Neural progenitor cell (in vitro differentiated cells): ENCODE measurements around the gene ARHGEF38. TPM values are rescaled to one million over a fixed set of nuclear protein-coding genes. Genes with fewer than 3 reads are reported as not detected.

Experiments used
- DNase-seq: peaks from one replicate; pipeline ENCODE4 v3.0.0-alpha.2; 2016; ENCODE audit warnings: low spot score
- H2AFZ ChIP-seq: fragments of 200-600 bp; sonication (generic); replicated peaks from 2 replicates; pipeline ENCODE4 v1.6.1; 2016; ENCODE audit warnings: antibody characterized with exemption
- H3F3A ChIP-seq: fragments of 200-600 bp; sonication (generic); 2 replicates; pipeline ENCODE4 v1.6.1; 2016; ENCODE audit warnings: antibody characterized with exemption, low read depth
- H3K27ac ChIP-seq: fragments of 200-600 bp; sonication (generic); 2 replicates; pipeline ENCODE4 v1.5.1; 2016; ENCODE audit warnings: mild to moderate bottlenecking
- H3K27me3 ChIP-seq: fragments of 200-600 bp; sonication (generic); 2 replicates; pipeline ENCODE4 v1.6.1; 2016; ENCODE audit warnings: mild to moderate bottlenecking, moderate library complexity
- H3K36me3 ChIP-seq: fragments of 200-600 bp; sonication (generic); 2 replicates; pipeline ENCODE4 v1.5.1; 2016
- H3K4me1 ChIP-seq: fragments of 200-600 bp; sonication (generic); 2 replicates; pipeline ENCODE4 v1.6.1; 2016; ENCODE audit warnings: mixed run types
- H3K4me2 ChIP-seq: fragments of 200-600 bp; sonication (generic); 2 replicates; pipeline ENCODE4 v1.6.1; 2016
- H3K4me3 ChIP-seq: fragments of 200-600 bp; sonication (generic); 2 replicates; pipeline ENCODE4 v1.5.1; 2016
- H3K79me2 ChIP-seq: fragments of 200-600 bp; sonication (generic); 2 replicates; pipeline ENCODE4 v1.6.1; 2016; ENCODE audit warnings: low read depth
- H3K9ac ChIP-seq: fragments of 200-600 bp; sonication (generic); 2 replicates; pipeline ENCODE4 v1.6.1; 2016
- H3K9me3 ChIP-seq: fragments of 200-600 bp; sonication (generic); 2 replicates; pipeline ENCODE4 v1.5.1; 2016; ENCODE audit warnings: low read depth
- H4K20me1 ChIP-seq: fragments of 200-600 bp; sonication (generic); 2 replicates; pipeline ENCODE4 v1.6.1; 2016; ENCODE audit warnings: low read depth
- H3K27ac Mint-ChIP-seq: 3 replicates; pipeline ENCODE4 v1.8.0; 2021; ENCODE audit warnings: mixed read lengths
- H3K27me3 Mint-ChIP-seq: 2 replicates; pipeline ENCODE4 v1.8.0; 2022; ENCODE audit warnings: low read depth, mild to moderate bottlenecking, inconsistent platforms, moderate library complexity, mixed read lengths; ENCODE audit not compliant: insufficient read depth
- H3K36me3 Mint-ChIP-seq: 3 replicates; pipeline ENCODE4 v1.8.0; 2021; ENCODE audit warnings: mixed read lengths
- H3K4me1 Mint-ChIP-seq: 3 replicates; pipeline ENCODE4 v1.8.0; 2021; ENCODE audit warnings: mixed read lengths
- H3K4me3 Mint-ChIP-seq: 3 replicates; pipeline ENCODE4 v1.8.0; 2021; ENCODE audit warnings: mild to moderate bottlenecking, moderate library complexity, mixed read lengths
- H3K9me3 Mint-ChIP-seq: 3 replicates; pipeline ENCODE4 v1.8.0; 2020; ENCODE audit warnings: mixed read lengths
- EZH2 ChIP-seq: fragments of 200-600 bp; sonication (generic); IDR thresholded peaks from 2 replicates; pipeline ENCODE4 v1.6.1; 2017; ENCODE audit warnings: antibody characterized with exemption, mild to moderate bottlenecking, moderate library complexity
- EZH2phosphoT487 ChIP-seq: fragments of 200-600 bp; sonication (generic); IDR thresholded peaks from 2 replicates; pipeline ENCODE4 v1.6.1; 2017; ENCODE audit warnings: antibody characterized with exemption
- total RNA-seq: library from RNA; depleted of rRNA; stranded (reverse); fragments of >200 nt; gene quantifications from 2 replicates; pipeline ENCODE4 v1.2.3, GENCODE V29; 2015; ENCODE audit warnings: low replicate concordance
- TF ChIP-seq, protein P1 (sequence below): fragments of 200-600 bp; sonication (generic); IDR thresholded peaks from 2 replicates; pipeline ENCODE4 v1.5.1; 2017; ENCODE audit warnings: antibody characterized with exemption, mild to moderate bottlenecking

The ARHGEF38 gene, protein sequence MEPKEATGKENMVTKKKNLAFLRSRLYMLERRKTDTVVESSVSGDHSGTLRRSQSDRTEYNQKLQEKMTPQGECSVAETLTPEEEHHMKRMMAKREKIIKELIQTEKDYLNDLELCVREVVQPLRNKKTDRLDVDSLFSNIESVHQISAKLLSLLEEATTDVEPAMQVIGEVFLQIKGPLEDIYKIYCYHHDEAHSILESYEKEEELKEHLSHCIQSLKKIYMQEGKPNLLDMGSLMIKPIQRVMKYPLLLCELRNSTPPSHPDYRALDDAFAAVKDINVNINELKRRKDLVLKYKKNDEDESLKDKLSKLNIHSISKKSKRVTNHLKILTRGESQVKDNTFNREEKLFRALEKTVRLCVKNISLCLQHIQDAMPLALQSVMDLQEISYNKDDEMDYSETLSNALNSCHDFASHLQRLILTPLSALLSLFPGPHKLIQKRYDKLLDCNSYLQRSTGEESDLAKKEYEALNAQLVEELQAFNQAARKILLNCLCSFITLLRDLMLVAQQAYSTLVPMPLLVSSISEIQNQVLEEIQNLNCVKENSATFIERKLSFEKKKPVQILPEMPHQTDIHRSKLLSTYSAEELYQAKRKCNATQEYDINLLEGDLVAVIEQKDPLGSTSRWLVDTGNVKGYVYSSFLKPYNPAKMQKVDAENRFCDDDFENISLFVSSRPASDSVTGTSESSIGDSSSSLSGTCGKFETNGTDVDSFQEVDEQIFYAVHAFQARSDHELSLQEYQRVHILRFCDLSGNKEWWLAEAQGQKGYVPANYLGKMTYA
- 0.28 and 0.37 TPM in 2 replicates for total RNA-seq

DNA sequence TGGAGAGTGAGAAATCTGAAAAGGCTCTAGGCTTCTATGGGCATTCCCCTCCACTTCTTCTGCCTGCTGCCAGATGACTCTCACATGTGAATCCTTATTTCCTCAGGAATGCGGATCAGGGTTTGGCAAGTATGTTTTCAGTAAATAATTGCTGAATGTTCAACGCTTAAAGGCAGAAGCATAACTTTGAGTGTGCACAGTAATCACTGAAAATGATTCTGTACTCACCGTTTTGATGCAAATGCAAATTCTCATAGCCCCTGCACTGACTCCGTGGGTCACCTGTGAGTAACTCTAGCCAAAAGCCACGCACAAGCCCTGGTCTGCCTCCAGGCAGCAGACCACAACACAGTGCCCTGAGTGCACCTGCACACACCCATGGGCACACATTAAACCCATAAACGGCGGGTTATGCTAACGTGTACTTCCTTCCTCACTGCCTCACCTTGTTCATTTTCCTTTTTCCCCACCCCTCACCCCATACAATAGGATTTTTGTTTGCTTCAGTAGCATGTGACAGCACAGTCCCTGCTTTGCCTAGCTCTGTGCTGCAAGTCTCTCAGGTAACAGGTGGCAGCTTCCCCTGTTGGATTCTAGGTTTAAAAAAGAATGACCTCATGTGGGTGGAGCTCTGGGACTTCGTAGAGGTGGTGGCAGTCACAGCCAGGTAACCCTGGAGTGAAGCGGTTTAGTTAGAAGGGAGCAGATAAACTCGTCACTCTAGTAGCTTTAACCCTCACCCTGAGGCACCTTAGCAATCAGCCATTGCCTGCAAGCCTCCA lies at the start of gene ARHGEF38:
Gene ARHGEF38 (plus strand): TSS at position 656 of the 782 bp plus-strand sequence. CDS start 146 bp downstream, outside the sequence.
- H3K9me3 Mint-ChIP-seq = peaks cover 3% of the 10 kb centered on the region
- Histone ChIP-seq H3K27ac (peak within 1 kb of the TSS; percentile 71), H3K79me2 (no peaks in the 10 kb centered on the region), H4K20me1 (no peaks in the 10 kb centered on the region), H3K9me3 (no peaks in the 10 kb centered on the region), H2AFZ (peak within 1 kb of the TSS; percentile 70), H3K27me3 (no peaks in the 10 kb centered on the region), H3K36me3 (no peaks in the 10 kb centered on the region), H3F3A (peaks cover 49% of the 10 kb centered on the region), H3K4me2 (peak within 1 kb of the TSS; percentile 64), H3K9ac (no peak within 1 kb of the TSS), H3K4me1 (peaks cover 65% of the 10 kb centered on the region), H3K4me3 (peak within 1 kb of the TSS; percentile 11)
- H3K27ac Mint-ChIP-seq = no peak within 1 kb of the TSS
- TF ChIP-seq EZH2phosphoT487 (no peak), EZH2 (no peak)
- TF ChIP-seq, protein P1, sequence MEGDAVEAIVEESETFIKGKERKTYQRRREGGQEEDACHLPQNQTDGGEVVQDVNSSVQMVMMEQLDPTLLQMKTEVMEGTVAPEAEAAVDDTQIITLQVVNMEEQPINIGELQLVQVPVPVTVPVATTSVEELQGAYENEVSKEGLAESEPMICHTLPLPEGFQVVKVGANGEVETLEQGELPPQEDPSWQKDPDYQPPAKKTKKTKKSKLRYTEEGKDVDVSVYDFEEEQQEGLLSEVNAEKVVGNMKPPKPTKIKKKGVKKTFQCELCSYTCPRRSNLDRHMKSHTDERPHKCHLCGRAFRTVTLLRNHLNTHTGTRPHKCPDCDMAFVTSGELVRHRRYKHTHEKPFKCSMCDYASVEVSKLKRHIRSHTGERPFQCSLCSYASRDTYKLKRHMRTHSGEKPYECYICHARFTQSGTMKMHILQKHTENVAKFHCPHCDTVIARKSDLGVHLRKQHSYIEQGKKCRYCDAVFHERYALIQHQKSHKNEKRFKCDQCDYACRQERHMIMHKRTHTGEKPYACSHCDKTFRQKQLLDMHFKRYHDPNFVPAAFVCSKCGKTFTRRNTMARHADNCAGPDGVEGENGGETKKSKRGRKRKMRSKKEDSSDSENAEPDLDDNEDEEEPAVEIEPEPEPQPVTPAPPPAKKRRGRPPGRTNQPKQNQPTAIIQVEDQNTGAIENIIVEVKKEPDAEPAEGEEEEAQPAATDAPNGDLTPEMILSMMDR = no peak
- peaks cover 46% of the 10 kb centered on the region for H3K4me1 Mint-ChIP-seq
- DNase-seq = peak; percentile 5
- H3K27me3 Mint-ChIP-seq = peaks cover 14% of the 10 kb centered on the region
- H3K4me3 Mint-ChIP-seq = peak within 1 kb of the TSS; percentile 33
- no peaks in the 10 kb centered on the region for H3K36me3 Mint-ChIP-seq

DNA sequence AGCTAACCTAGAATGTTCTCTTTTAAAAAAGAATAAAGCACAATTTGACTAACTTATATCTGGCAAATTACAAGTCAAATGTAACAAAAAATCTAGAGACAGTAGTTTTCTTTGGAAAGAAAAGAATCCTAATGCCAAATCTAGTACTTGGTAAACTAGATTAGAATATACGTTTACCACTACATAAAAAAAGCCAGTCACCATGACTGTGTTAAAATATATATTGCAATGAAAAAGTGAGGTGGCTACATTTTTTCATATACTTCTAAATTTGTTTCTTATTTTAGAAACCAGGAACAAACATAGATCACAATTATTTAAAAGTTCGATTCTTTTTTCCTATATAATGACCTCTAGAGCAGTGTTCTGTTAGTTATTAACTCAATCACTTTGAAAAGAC lies 48.9 kb upstream of the ARHGEF38 start:
- H3K4me2 ChIP-seq = no peak overlapping the region
- DNase-seq = no peak
- H3K9me3 Mint-ChIP-seq = no peaks in the 10 kb centered on the region
- no peak overlapping the region for H3K27ac Mint-ChIP-seq
- H3K36me3 ChIP-seq = no peaks in the 10 kb centered on the region
- H3K4me3 ChIP-seq = no peak overlapping the region
- no peaks in the 10 kb centered on the region for H3K79me2 ChIP-seq
- no peaks in the 10 kb centered on the region for H3K36me3 Mint-ChIP-seq
- no peaks in the 10 kb centered on the region for H3K4me1 Mint-ChIP-seq
- peaks cover 4% of the 10 kb centered on the region for H3K27me3 ChIP-seq
- no peaks in the 10 kb centered on the region for H3K9me3 ChIP-seq
- peaks cover 2% of the 10 kb centered on the region for H3K27me3 Mint-ChIP-seq
- H4K20me1 ChIP-seq = no peaks in the 10 kb centered on the region
- H3K4me3 Mint-ChIP-seq = no peak overlapping the region
- H3K27ac ChIP-seq = no peak overlapping the region
- H2AFZ ChIP-seq = no peak overlapping the region
- no peaks in the 10 kb centered on the region for H3K4me1 ChIP-seq
- H3F3A ChIP-seq = no peaks in the 10 kb centered on the region
- TF ChIP-seq EZH2 = no peak
- TF ChIP-seq EZH2phosphoT487 = no peak
- TF ChIP-seq, protein P1 = no peak
- no peak overlapping the region for H3K9ac ChIP-seq

DNA sequence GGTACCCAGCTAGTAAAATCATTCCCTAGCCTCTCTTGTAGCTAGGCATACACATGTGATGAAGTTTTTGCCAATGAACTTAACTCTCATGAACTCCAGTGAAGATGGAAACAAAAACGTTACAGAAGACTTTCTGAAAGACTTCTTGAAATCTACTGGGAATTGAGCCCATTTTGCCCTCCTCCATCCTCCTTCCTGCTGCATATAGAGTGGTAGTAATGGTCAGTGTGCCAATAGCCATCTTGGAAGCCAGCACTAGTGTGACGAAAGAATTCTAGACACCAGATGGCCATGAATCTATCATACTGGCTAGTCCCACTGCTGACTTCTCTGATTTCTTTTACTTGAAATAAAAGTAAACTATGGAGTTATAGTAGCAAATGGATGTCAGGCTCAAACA lies 47.7 kb upstream of the ARHGEF38 start:
- Histone ChIP-seq H3F3A (no peaks in the 10 kb centered on the region), H3K4me3 (no peak overlapping the region), H3K27ac (no peak overlapping the region), H3K79me2 (no peaks in the 10 kb centered on the region), H3K36me3 (no peaks in the 10 kb centered on the region), H3K9me3 (no peaks in the 10 kb centered on the region), H3K4me1 (no peaks in the 10 kb centered on the region), H2AFZ (no peak overlapping the region), H3K9ac (no peak overlapping the region), H3K4me2 (no peak overlapping the region), H4K20me1 (no peaks in the 10 kb centered on the region), H3K27me3 (peaks cover 4% of the 10 kb centered on the region)
- H3K36me3 Mint-ChIP-seq = no peaks in the 10 kb centered on the region
- H3K27me3 Mint-ChIP-seq = peaks cover 2% of the 10 kb centered on the region
- DNase-seq = no peak
- no peaks in the 10 kb centered on the region for H3K4me1 Mint-ChIP-seq
- no peak for TF ChIP-seq EZH2phosphoT487
- TF ChIP-seq EZH2 = no peak
- TF ChIP-seq, protein P1 = no peak
- no peak overlapping the region for H3K27ac Mint-ChIP-seq
- no peak overlapping the region for H3K4me3 Mint-ChIP-seq
- no peaks in the 10 kb centered on the region for H3K9me3 Mint-ChIP-seq
